ENCODE data around the gene WT1.

GRCh38 chr11:32466279-32466915 is 31.1 kb upstream of the WT1 start:
- TF ChIP-seq EZH2 (IDR thresholded peaks at IDR 0.05; ENCODE audit: borderline replicate concordance, low read depth, low read length, severe bottlenecking) = no peak
- TF ChIP-seq, protein P1, sequence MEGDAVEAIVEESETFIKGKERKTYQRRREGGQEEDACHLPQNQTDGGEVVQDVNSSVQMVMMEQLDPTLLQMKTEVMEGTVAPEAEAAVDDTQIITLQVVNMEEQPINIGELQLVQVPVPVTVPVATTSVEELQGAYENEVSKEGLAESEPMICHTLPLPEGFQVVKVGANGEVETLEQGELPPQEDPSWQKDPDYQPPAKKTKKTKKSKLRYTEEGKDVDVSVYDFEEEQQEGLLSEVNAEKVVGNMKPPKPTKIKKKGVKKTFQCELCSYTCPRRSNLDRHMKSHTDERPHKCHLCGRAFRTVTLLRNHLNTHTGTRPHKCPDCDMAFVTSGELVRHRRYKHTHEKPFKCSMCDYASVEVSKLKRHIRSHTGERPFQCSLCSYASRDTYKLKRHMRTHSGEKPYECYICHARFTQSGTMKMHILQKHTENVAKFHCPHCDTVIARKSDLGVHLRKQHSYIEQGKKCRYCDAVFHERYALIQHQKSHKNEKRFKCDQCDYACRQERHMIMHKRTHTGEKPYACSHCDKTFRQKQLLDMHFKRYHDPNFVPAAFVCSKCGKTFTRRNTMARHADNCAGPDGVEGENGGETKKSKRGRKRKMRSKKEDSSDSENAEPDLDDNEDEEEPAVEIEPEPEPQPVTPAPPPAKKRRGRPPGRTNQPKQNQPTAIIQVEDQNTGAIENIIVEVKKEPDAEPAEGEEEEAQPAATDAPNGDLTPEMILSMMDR (IDR thresholded peaks at IDR 0.05; ENCODE audit: extremely low read depth in 1 of 2, insufficient read depth in 1 of 2, low read depth in 1 of 2, low read length in 2 of 2) = no peak
- no peak for TF ChIP-seq POLR2A (IDR thresholded peaks at IDR 0.05; ENCODE audit: low read depth, low read length)
- no peak for TF ChIP-seq MAX (IDR thresholded peaks at IDR 0.05; ENCODE audit: insufficient read depth, insufficient read length)
- no peak for TF ChIP-seq JUN (IDR thresholded peaks at IDR 0.05; ENCODE audit: borderline replicate concordance, insufficient read depth, insufficient read length, low read depth)
- TF ChIP-seq POLR2AphosphoS5 (IDR thresholded peaks at IDR 0.05; ENCODE audit: insufficient read depth, low read depth, low read length) = no peak
- TF ChIP-seq MYC (IDR thresholded peaks at IDR 0.05; ENCODE audit: low read depth, low read length) = no peak
- TF ChIP-seq FOS (IDR thresholded peaks at IDR 0.05; ENCODE audit: borderline replicate concordance, insufficient read depth, low read length) = no peak

All from endothelial cell of umbilical vein (primary cell).